BLaER1 treated with 17β-estradiol and CSF1 and Interleukin-3, amounts not matched to agents 10 nM and 100 nM (cell line): ENCODE measurements around the gene NT5DC2.

Experiments
- H3K27ac ChIP-seq, 11 experiments: shearing (Covaris generic); formaldehyde crosslinking; 2 replicates each; pipeline ENCODE4 v1.8.1; 2022
- H3K27me3 ChIP-seq, 11 experiments: shearing (Covaris generic); formaldehyde crosslinking; 2 replicates each; pipeline ENCODE4 v1.8.1; 2022
- H3K36me3 ChIP-seq, 11 experiments: shearing (Covaris generic); formaldehyde crosslinking; 2 replicates each; pipeline ENCODE4 v1.8.1; 2022
- H3K4me1 ChIP-seq, 10 experiments: shearing (Covaris generic); formaldehyde crosslinking; 2 replicates each; pipeline ENCODE4 v1.8.1; 2022
- H3K4me2 ChIP-seq, 11 experiments: shearing (Covaris generic); formaldehyde crosslinking; 2 replicates each; pipeline ENCODE4 v1.8.1; 2022
- H3K4me3 ChIP-seq, 10 experiments: shearing (Covaris generic); formaldehyde crosslinking; 2 replicates each; pipeline ENCODE4 v1.8.1; 2022
- H3K9ac ChIP-seq, 11 experiments: shearing (Covaris generic); formaldehyde crosslinking; 2 replicates each; pipeline ENCODE4 v1.8.1; 2022
- H3K9me3 ChIP-seq, 11 experiments: shearing (Covaris generic); formaldehyde crosslinking; replicated peaks in 1 of 11; 2 replicates each; pipeline ENCODE4 v1.8.1; 2022
- H4K20me1 ChIP-seq, 11 experiments: shearing (Covaris generic); formaldehyde crosslinking; 2 replicates each; pipeline ENCODE4 v1.8.1; 2022
- Cebpa-rat ChIP-seq, 11 experiments: shearing (Covaris generic); IDR thresholded peaks; 2 replicates each; pipeline ENCODE4 v1.8.1; 2022

Gene NT5DC2

GRCh38 chr3:52541050-52541449 lies 7.4 kb upstream of the NT5DC2 start:
- Histone ChIP-seq H3K4me1 (peaks cover 25 to 58% (median 30%) of the 10 kb centered on the region in 10 experiments), H3K36me3 (peaks cover 59 to 80% (median 74%) of the 10 kb centered on the region in 11 experiments), H3K4me2 (peak overlapping the region in 3 of 11 experiments; percentile 92 to 99 (median 97); a peak in 5 of 22 replicates), H3K27me3 (no peaks in the 10 kb centered on the region), H3K9ac (0 out of 22 replicates have a peak overlapping the region, but pooled peaks of 1 of the 11 experiments have one; percentile 16), H3K4me3 (no peak overlapping the region), H3K27ac (no peak overlapping the region), H4K20me1 (peaks cover 53 to 95% (median 93%) of the 10 kb centered on the region in 11 experiments), H3K9me3 (no peaks in the 10 kb centered on the region)
- TF ChIP-seq Cebpa-rat (IDR thresholded peaks at IDR 0.05) = no peak

DNA sequence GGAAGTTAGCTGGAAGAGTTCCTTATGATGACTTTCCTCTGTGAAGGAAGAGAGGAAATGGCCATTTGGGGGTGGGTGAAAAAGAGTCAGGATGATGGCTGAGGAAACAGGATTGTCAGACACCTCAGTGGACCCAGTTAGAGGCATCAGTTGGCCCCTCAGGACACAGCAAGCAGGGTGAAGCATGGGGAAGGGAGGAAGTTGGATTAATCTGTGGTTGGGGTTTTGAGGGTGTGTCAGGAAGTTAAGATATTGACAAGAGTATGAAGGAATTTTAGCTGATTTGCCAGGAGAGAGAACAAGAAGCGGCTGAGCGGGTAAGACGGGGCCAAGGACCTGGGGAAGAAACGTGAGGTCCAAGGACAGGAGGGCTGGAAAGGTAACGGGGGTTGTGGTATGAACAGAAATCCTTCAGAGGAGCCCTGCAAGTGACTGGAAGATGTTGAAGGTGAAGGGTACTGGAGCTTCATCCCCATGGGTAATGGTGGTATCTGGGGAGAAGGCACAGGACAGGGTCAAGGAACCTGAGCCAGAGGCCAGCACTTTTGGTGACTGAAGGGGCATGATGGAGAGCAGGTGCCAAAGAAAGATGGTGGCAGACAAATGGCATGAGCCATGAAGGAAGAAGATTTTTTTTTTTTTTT lies 5.5 kb upstream of the NT5DC2 start:
- Histone ChIP-seq H3K36me3 (peaks cover 44 to 61% (median 55%) of the 10 kb centered on the region in 11 experiments), H3K27me3 (no peaks in the 10 kb centered on the region), H3K4me1 (peaks cover 44 to 73% (median 50%) of the 10 kb centered on the region in 10 experiments), H3K4me2 (peak overlapping the region; percentile 92 to 99 (median 96)), H3K4me3 (peak overlapping the region in 8 of 10 experiments; percentile 78 to 99 (median 82); a peak in 16 of 20 replicates), H3K27ac (peak overlapping the region in 7 of 11 experiments; percentile 15 to 44 (median 25); a peak in 9 of 22 replicates), H4K20me1 (peaks cover 43 to 76% (median 74%) of the 10 kb centered on the region in 11 experiments), H3K9me3 (no peaks in the 10 kb centered on the region), H3K9ac (peak overlapping the region in 9 of 11 experiments; percentile 8 to 91 (median 48); a peak in 11 of 22 replicates)
- no peak for TF ChIP-seq Cebpa-rat (IDR thresholded peaks at IDR 0.05)

GRCh38 chr3:52537726-52538421 lies 4.2 kb upstream of the NT5DC2 start:
- Histone ChIP-seq H3K27ac (peak overlapping the region in 10 of 11 experiments; percentile 82 to 90 (median 86); a peak in 14 of 22 replicates), H3K36me3 (peaks cover 33 to 49% (median 42%) of the 10 kb centered on the region in 11 experiments), H4K20me1 (peaks cover 47 to 67% (median 63%) of the 10 kb centered on the region in 11 experiments), H3K4me1 (peaks cover 47 to 71% (median 52%) of the 10 kb centered on the region in 10 experiments), H3K4me2 (peak overlapping the region; percentile 92 to 99 (median 96)), H3K4me3 (peak overlapping the region; percentile 75 to 99 (median 82)), H3K9me3 (no peaks in the 10 kb centered on the region), H3K9ac (peak overlapping the region; percentile 84 to 93 (median 90)), H3K27me3 (no peaks in the 10 kb centered on the region)
- TF ChIP-seq Cebpa-rat (IDR thresholded peaks at IDR 0.05) = no peak

GRCh38 chr3:52537165-52537620 lies 3.5 kb upstream of the NT5DC2 start:
- Histone ChIP-seq H3K27ac (peak overlapping the region; percentile 81 to 90 (median 85)), H3K9ac (peak overlapping the region; percentile 84 to 93 (median 90)), H3K27me3 (no peaks in the 10 kb centered on the region), H3K9me3 (no peaks in the 10 kb centered on the region), H3K4me3 (peak overlapping the region; percentile 75 to 99 (median 82)), H3K36me3 (peaks cover 31 to 43% (median 37%) of the 10 kb centered on the region in 11 experiments), H3K4me2 (peak overlapping the region; percentile 92 to 99 (median 96)), H3K4me1 (peaks cover 51 to 71% (median 56%) of the 10 kb centered on the region in 10 experiments), H4K20me1 (peaks cover 53 to 67% (median 64%) of the 10 kb centered on the region in 11 experiments)
- TF ChIP-seq Cebpa-rat (IDR thresholded peaks at IDR 0.05) = no peak

GRCh38 chr3:52536369-52537164 lies 2.9 kb upstream of the NT5DC2 start, which contains the start of gene UQCC5:
Gene UQCC5 (plus strand): TSS chr3:52536605. CDS start chr3:52536756, 151 bp downstream.
- Histone ChIP-seq H3K4me3 (peak within 1 kb of the TSS; percentile 75 to 99 (median 82)), H3K36me3 (peaks cover 25 to 43% (median 35%) of the 10 kb centered on the region in 11 experiments), H3K4me1 (peaks cover 58 to 71% (median 62%) of the 10 kb centered on the region in 10 experiments), H4K20me1 (peaks cover 55 to 67% (median 64%) of the 10 kb centered on the region in 11 experiments), H3K4me2 (peak within 1 kb of the TSS; percentile 95 to 100 (median 98)), H3K27me3 (no peaks in the 10 kb centered on the region), H3K9ac (peak within 1 kb of the TSS; percentile 84 to 93 (median 90)), H3K9me3 (no peaks in the 10 kb centered on the region), H3K27ac (peak within 1 kb of the TSS; percentile 81 to 90 (median 85))
- TF ChIP-seq Cebpa-rat (IDR thresholded peaks at IDR 0.05) = no peak

- Histone ChIP-seq H3K9me3 (no peaks in the 10 kb centered on the region), H3K27ac (peak overlapping the region in 3 of 11 experiments; percentile 25 to 90 (median 90); a peak in 5 of 22 replicates), H3K27me3 (no peaks in the 10 kb centered on the region), H3K9ac (peak overlapping the region in 3 of 11 experiments; percentile 13 to 91 (median 87); a peak in 2 of 22 replicates), H3K4me3 (peak overlapping the region in 7 of 10 experiments; percentile 40 to 99 (median 81); a peak in 7 of 20 replicates), H3K4me2 (peak overlapping the region; percentile 95 to 100 (median 97)), H3K4me1 (peaks cover 62 to 72% (median 66%) of the 10 kb centered on the region in 10 experiments), H3K36me3 (peaks cover 20 to 43% (median 32%) of the 10 kb centered on the region in 11 experiments), H4K20me1 (peaks cover 55 to 67% (median 64%) of the 10 kb centered on the region in 11 experiments)
- TF ChIP-seq Cebpa-rat (IDR thresholded peaks at IDR 0.05) = no peak
Measured at GRCh38 chr3:52536112-52536368, 2.4 kb upstream of the NT5DC2 start.

- Histone ChIP-seq H3K27me3 (no peaks in the 10 kb centered on the region), H4K20me1 (peaks cover 55 to 67% (median 64%) of the 10 kb centered on the region in 11 experiments), H3K4me2 (peak overlapping the region; percentile 95 to 100 (median 97)), H3K9me3 (no peaks in the 10 kb centered on the region), H3K4me3 (peak overlapping the region in 7 of 10 experiments; percentile 68 to 99 (median 81); a peak in 8 of 20 replicates), H3K4me1 (peaks cover 62 to 72% (median 71%) of the 10 kb centered on the region in 10 experiments), H3K36me3 (peaks cover 20 to 43% (median 32%) of the 10 kb centered on the region in 11 experiments; a peak in 20 of 22 replicates), H3K9ac (peak overlapping the region in 9 of 11 experiments; percentile 6 to 91 (median 88); a peak in 12 of 22 replicates), H3K27ac (peak overlapping the region in 7 of 11 experiments; percentile 3 to 90 (median 88); a peak in 11 of 22 replicates)
- no peak for TF ChIP-seq Cebpa-rat (IDR thresholded peaks at IDR 0.05)
Measured at GRCh38 chr3:52535411-52536111, 1.9 kb upstream of the NT5DC2 start.
